ENCODE measurements around the gene DOCK4. TPM values are rescaled to one million over a fixed set of nuclear protein-coding genes. Genes with fewer than 3 reads are reported as not detected.

The DOCK4 gene
- total and polyA plus RNA-seq, 2 donors from 2014 or later: 3.2 to 38.9 TPM

DNA sequence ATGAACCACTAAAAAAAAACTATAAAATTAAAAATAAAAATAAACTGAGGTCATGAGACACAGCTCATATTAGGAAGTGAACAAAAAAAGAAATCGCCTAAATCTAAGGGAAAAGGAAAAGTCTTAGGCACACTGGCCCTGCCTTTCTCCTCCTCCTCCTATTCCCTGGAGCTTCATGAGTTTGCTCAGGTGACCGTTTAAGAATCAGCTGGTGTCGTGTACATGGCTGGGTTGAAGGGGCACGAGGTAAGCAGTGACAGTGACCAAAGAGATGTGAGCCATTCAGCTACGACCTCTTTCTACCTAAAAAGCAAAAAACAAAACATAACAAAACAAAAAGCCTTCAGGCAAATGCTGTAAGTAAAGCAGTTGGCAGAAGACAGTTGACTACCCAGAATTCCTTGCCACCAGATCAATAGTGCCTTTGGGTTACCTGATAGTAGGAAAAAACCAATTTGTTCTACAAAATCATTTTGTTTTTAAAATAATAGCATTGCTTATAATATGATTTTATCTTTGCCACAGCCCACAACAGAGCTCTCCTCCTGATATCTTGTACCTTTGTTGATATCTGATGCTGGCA, 135.4 kb downstream of the DOCK4 start:
- Histone ChIP-seq H3K27ac (ENCODE audit: low read depth in 2 of 2, low read length in 2 of 2) (no peak overlapping the region), H3K27me3 (ENCODE audit: control insufficient read depth, insufficient read depth, low read length) (no peaks in the 10 kb centered on the region), H3K36me3 (ENCODE audit: control insufficient read depth in 2 of 3, insufficient read depth in 3 of 3, low read length in 3 of 3) (no peaks in the 10 kb centered on the region), H3K9ac (ENCODE audit: low read length in 3 of 3) (no peak overlapping the region), H3K4me3 (ENCODE audit: low read length in 3 of 3) (no peak overlapping the region), H3K9me3 (ENCODE audit: control insufficient read depth in 2 of 3, insufficient read depth in 1 of 3, low read length in 3 of 3) (no peaks in the 10 kb centered on the region), H3K4me1 (ENCODE audit: control insufficient read depth in 2 of 3, insufficient read depth in 2 of 3, low read depth in 1 of 3, low read length in 3 of 3) (peaks cover 4 to 7% (median 4%) of the 10 kb centered on the region in 3 donors)
- DNase-seq: no peak
- intact Hi-C loops (cut with DNase I): no loop called here
- FAIRE-seq: no peak
- TF ChIP-seq, protein P1, sequence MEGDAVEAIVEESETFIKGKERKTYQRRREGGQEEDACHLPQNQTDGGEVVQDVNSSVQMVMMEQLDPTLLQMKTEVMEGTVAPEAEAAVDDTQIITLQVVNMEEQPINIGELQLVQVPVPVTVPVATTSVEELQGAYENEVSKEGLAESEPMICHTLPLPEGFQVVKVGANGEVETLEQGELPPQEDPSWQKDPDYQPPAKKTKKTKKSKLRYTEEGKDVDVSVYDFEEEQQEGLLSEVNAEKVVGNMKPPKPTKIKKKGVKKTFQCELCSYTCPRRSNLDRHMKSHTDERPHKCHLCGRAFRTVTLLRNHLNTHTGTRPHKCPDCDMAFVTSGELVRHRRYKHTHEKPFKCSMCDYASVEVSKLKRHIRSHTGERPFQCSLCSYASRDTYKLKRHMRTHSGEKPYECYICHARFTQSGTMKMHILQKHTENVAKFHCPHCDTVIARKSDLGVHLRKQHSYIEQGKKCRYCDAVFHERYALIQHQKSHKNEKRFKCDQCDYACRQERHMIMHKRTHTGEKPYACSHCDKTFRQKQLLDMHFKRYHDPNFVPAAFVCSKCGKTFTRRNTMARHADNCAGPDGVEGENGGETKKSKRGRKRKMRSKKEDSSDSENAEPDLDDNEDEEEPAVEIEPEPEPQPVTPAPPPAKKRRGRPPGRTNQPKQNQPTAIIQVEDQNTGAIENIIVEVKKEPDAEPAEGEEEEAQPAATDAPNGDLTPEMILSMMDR (IDR thresholded peaks at IDR 0.05; ENCODE audit: borderline replicate concordance, extremely low read depth, insufficient read depth): no peak

DNA sequence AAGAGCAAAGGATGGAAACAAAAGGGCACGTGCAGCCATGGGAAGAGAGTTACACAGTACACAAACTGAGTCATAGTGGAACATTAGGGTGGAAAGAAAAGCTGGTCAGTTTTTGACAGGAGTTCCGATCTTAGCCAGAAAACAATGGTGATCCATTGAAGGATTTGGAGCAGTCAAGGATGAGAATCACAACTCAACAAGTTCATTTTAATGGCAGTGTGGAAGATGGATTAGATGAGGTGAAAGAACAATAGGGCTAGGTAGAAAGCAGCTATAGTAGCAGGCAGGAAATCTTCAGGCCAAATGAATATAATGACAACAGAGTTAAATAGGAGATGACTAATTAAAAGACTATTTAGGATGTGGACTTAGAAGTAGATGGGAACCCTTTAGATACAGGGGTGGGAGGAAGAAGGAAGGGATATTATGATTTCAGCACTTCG, 136.3 kb downstream of the DOCK4 start:
- FAIRE-seq: no peak
- no peak overlapping the region for H3K27ac ChIP-seq (ENCODE audit: low read depth in 2 of 2, low read length in 2 of 2)
- H3K36me3 ChIP-seq (ENCODE audit: control insufficient read depth in 2 of 3, insufficient read depth in 3 of 3, low read length in 3 of 3): no peaks in the 10 kb centered on the region
- no peak overlapping the region for H3K9ac ChIP-seq (ENCODE audit: low read length in 3 of 3)
- peaks cover 4 to 7% (median 4%) of the 10 kb centered on the region in 3 donors for H3K4me1 ChIP-seq (ENCODE audit: control insufficient read depth in 2 of 3, insufficient read depth in 2 of 3, low read depth in 1 of 3, low read length in 3 of 3)
- H3K27me3 ChIP-seq (ENCODE audit: control insufficient read depth, insufficient read depth, low read length): no peaks in the 10 kb centered on the region
- TF ChIP-seq, protein P1 (IDR thresholded peaks at IDR 0.05; ENCODE audit: borderline replicate concordance, extremely low read depth, insufficient read depth): no peak
- intact Hi-C loops (cut with DNase I): no loop called here
- DNase-seq: no peak
- no peaks in the 10 kb centered on the region for H3K9me3 ChIP-seq (ENCODE audit: control insufficient read depth in 2 of 3, insufficient read depth in 1 of 3, low read length in 3 of 3)
- H3K4me3 ChIP-seq (ENCODE audit: low read length in 3 of 3): no peak overlapping the region

- intact Hi-C loops (cut with DNase I): no loop called here
- Histone ChIP-seq H3K27me3 (ENCODE audit: control insufficient read depth, insufficient read depth, low read length) (no peaks in the 10 kb centered on the region), H3K4me3 (ENCODE audit: low read length in 3 of 3) (no peak overlapping the region), H3K9me3 (ENCODE audit: control insufficient read depth in 2 of 3, insufficient read depth in 1 of 3, low read length in 3 of 3) (no peaks in the 10 kb centered on the region), H3K4me1 (ENCODE audit: control insufficient read depth in 2 of 3, insufficient read depth in 2 of 3, low read depth in 1 of 3, low read length in 3 of 3) (peaks cover 4 to 7% (median 4%) of the 10 kb centered on the region in 3 donors), H3K27ac (ENCODE audit: low read depth in 2 of 2, low read length in 2 of 2) (no peak overlapping the region), H3K9ac (ENCODE audit: low read length in 3 of 3) (no peak overlapping the region), H3K36me3 (ENCODE audit: control insufficient read depth in 2 of 3, insufficient read depth in 3 of 3, low read length in 3 of 3) (no peaks in the 10 kb centered on the region)
- no peak for DNase-seq
- FAIRE-seq: no peak
- TF ChIP-seq, protein P1 (IDR thresholded peaks at IDR 0.05; ENCODE audit: borderline replicate concordance, extremely low read depth, insufficient read depth): no peak
These were observed 137.2 kb downstream of the DOCK4 start for GRCh38 chr7:112068967-112069366.

All from kidney (tissue), 14 donors.